ENCODE data around the gene UBAP2.

Gene UBAP2

DNA sequence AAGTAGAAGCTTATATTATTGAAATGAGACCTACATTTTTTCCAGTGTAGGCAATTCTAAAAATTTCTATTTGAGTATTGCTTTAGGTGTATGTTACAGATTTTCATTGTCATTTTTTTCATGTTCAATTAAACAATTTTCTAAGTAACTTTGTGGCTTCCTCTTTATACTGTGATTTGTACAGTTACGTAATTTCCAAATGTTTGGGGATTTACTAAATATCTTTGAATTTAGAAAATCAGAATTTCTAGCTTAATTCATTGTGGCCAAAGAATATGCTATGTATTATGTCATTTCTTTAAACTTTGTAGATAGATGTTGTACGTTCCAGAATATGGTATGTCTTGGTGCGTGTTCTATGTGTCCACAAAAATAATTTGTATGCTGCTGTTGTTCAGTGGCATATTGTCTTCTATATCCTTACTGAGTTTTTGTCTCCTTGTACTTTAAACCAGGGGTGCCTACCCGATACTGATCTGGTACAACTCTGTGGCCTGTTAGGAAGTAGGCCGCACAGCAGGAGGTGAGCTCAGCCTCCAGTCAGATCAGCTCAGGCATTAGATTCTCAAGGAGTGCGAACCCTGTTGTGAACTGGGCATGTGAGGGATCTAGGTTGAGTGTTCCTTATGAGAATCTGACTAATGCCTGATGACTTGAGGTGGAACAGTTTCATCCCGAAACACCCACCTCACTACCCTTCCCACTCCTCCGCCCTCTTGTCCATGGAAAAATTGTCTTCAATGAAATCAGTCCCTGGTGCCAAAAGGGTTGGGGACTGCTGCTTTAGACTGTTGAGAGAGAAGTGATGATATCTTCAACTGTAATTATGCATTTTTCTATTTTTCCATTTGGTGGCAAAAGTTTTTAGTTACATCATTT, 168.2 kb downstream of the UBAP2 start:
- DNase-seq (ENCODE audit: extremely low read depth in 1 of 2, low read depth in 1 of 2), result no peak

DNA sequence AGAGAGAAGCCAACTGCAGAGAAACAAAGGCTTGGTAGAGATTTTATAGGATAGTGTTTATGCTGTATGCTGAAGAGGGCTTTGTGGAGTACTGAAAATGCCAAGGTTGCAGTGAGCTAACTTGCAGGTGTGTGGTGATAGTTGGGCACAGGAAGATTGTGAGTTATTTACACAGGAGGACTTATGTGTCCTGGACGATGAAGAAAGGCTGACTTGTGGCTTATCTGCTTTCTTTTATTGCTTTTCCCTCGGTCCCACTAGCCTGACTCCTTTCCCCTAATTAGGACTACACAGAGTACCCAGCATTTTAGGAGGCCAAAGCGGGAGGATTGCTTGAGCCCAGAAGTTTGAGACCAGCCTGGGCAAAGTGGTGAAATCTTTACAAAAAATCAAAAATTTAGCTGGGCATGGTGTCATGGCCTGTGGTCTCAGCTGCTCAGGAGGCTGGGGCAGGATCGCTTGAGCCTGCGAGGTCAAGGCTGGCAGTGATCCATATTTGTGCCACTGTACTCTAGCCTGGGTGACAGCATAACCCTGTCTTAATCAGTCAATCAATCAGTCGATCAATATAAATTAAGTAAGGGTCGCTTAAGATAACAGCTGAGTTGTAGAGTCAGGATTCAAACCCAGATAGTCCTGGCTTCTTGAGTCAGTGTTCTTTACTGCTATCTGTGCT, 169.9 kb downstream of the UBAP2 start:
- no peak for DNase-seq (ENCODE audit: extremely low read depth in 1 of 2, low read depth in 1 of 2)

DNA sequence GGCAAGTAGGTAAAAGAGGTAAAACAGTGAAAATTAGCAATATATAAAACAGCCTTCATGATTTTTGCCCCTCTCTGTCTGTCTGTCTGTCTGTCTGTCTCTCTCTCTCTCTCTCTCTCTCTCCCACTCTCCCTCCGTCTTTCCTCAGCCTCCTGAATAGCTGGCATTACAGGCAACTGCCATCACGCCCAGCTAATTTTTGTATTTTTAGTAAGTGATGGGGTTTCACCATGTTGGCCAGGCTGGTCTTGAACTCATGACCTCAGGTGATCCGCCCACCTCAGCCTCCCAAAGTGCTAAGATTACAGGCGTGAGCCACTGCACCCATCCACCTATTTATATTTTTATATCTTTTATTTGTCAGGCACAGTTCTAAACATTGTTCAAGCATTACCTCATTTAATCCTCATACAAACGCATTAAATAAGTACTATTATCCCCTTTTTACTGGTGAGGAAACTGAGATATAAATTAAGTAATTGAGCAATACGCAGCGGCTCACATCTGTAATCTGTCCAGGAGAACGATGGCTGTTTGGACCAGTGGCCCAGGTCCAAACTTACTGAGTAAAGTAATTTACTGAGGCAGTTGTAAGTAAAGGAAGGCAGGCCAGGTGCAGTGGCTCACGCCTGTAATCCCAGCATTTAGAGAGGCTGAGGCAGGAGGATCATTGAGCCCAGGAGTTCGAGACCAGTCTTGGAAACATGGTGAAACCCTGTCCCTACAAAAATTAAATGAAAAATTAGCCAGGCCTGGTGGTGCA, 170.8 kb downstream of the UBAP2 start:
- DNase-seq (ENCODE audit: extremely low read depth in 1 of 2, low read depth in 1 of 2), result no peak

Measured in stimulated activated CD8-positive, alpha-beta memory T cell treated with anti-CD3 and anti-CD28 coated beads, Interleukin-7, amount 100 ng/mL, for 48 hours (primary cell).